HG03460 (cell line): ENCODE measurements around the gene SMG9.

ENCODE experiments used
- ATAC-seq: cut with Tn5 transposase; IDR thresholded peaks from one replicate; pipeline ENCODE4 v1.9.1; 2021; ENCODE audit not compliant: unreplicated experiment

Gene SMG9

DNA sequence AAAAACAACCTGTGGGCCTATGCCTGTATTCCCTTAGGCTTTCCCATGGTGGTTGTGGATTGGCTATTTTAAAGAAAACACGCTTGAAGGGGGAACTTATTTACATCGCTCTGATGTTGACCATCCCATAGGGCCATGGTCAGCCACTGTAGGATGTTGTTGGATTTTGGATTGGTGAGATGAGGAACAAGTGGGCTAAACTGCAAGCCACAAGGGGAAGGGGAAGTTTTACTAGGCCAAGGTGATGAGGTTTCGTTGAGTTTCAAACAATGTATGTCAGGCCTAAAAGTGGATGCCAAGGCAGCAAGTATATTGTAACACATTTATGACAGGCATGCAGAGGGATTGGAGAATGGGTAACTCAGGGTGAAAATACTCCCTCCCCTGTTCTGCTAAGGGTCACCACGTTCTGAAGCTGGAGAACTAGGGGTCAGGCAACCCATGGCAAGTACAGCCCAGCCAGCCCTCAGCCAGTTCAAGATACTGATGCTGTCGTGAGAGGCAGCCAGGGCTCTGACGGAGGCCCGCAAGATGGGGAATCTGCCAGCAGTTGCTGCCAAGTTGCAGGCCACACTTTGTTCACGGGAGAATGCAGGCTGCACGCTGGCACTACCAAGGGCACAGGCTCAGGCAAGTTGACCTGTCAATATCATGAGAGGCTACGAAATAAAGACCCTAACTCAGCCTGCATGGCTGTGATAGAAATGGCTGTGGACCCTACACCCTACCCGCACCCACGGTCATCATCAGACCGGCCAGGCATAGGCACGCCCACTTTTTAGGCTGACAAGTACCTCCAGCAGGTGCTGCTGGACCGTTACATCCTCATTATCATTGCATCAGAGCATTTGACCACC is 27.8 kb downstream of the SMG9 start:
- no peak for ATAC-seq

DNA sequence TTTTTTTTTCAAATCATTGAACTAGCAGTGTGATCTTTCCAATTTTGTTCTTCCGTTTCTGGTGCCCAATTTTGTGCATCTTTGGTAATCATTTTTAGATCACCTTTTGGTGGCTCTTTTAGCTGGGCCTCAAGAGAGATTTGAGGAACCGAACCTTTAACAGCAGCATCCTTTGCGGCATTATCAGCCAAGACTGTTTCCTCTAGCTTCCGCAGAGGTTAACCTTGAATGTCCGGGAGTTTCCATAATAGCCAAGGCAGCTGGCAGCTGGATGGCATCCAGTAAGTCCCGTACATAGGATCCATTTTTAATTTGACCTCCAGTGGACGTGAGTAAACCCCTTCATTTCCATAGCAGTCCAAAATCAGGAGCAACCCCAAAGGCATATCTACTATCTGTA is 29.3 kb downstream of the SMG9 start:
- ATAC-seq = no peak

DNA sequence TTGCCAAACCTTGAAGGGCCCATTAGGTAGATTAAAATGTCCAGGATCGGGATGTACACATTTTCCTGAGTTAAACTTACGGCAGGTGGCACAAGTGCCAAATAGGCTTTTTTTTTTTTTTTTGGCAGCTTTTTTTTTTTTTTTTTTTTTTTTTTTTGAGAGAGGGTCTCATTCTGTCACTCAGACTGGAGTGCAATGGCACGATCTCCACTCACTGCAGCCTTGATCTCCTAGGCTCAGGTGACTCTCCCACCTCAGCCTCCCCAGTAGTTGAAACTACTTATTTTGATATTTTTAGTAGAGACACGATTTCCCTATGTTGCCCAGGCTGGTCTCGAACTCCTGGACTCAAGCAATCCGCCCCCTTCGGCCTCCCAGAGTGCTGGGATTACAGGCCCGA is 29.9 kb downstream of the SMG9 start:
- ATAC-seq = no peak

DNA sequence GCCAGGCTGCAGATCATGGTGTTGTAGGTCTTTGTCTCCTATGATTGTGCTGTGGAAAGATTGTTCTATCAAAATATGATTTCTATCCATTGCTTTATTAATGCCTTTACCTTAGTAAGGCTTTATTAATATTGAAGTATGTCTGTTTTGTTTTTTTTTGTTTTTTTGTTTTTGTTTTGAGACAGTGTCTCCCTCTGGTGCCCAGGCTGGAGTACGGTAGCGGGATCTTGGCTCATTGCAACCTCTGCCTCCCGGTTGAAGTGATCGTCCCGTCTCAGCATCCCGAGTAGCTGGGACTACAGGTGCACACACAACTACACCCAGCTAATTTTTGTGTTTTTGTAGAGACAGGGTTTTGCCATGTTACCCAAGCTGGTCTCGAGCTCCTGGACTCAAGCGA is 31.2 kb downstream of the SMG9 start:
- no peak for ATAC-seq

DNA sequence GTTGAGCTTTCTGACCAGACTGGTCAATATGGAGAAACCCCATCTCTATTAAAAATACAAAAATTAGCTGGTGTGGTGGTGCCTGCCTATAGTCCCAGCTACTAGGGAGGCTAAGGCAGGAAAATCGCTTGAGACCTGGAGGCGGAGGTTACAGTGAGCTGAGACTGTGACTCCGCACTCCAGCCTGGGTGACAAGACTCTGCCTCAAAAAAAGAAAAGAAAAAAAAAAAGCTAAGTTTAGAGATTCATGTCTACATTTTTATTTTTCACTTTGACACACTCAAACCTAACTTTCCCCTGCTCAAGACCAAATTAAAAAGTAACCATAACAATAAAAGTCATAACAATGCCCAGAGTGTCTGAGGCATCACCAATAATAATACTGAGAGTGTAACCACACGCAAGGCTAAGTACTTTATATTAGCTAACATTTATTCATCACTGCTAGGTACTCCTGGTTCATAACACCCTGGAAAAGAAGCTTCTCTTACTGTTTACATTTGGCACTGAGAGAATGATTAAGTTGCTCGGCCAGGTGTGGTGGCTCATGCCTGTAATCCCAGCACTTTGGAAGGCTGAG is 33.2 kb downstream of the SMG9 start:
- no peak for ATAC-seq

DNA sequence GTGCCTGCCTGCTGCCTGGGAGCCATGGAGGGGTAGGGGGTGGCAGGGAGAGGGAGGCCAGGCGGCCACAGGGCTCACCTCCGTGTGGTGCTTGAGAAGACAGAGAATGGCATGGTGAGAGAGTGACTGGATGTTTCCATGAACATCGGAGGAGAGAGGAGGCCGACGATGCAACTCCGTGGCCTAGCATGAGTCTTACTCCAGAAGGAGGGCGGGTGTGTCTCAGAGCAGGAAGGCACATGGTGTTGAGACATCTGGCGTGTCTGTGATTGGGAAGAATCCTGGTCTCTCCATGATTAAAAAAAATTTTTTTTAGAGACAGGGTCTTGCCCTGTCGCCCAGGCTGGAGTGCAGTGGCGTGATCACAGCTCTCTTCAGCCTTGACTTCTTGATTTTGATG is 33.8 kb downstream of the SMG9 start:
- no peak for ATAC-seq

DNA sequence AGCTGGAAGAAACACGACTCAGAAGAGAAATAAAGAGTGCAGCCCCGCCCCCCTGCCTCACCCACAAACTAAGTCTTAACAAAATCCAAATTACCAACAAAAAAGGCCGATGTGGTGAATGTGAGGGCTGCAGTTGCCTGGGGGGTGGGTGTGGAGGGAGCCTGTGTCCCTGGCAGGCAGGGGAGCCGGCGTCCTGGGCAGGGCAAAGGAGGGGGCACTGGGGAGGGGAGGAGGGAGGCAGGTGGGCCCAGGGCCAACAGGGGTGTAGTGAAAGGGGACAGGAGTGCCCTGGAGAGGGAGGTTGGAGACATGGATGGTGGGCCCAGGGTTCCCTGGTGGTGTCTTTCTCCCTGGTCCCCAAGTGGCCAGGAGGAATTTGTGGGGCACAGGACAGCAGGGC is 34.8 kb downstream of the SMG9 start:
- ATAC-seq = no peak

DNA sequence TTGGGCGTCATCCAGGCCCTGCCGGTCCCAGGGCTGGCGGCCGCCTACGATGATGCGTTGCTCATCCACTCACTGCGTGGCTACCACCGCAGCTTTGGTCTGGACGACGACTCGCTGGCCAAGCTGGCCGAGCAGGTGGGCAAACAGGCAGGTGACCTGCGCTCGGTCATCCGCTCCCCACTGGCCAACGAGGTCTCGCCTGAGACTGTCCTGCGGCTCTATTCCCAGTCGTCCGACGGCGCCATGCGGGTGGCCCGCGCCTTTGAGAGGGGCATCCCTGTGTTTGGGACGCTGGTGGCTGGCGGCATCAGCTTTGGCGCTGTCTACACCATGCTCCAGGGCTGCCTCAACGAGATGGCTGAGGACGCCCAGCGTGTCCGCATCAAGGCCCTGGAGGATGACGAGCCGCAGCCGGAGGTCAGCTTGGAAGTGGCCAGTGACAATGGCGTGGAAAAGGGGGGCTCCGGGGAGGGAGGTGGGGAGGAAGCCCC is 35.3 kb downstream of the SMG9 start:
- no peak for ATAC-seq

DNA sequence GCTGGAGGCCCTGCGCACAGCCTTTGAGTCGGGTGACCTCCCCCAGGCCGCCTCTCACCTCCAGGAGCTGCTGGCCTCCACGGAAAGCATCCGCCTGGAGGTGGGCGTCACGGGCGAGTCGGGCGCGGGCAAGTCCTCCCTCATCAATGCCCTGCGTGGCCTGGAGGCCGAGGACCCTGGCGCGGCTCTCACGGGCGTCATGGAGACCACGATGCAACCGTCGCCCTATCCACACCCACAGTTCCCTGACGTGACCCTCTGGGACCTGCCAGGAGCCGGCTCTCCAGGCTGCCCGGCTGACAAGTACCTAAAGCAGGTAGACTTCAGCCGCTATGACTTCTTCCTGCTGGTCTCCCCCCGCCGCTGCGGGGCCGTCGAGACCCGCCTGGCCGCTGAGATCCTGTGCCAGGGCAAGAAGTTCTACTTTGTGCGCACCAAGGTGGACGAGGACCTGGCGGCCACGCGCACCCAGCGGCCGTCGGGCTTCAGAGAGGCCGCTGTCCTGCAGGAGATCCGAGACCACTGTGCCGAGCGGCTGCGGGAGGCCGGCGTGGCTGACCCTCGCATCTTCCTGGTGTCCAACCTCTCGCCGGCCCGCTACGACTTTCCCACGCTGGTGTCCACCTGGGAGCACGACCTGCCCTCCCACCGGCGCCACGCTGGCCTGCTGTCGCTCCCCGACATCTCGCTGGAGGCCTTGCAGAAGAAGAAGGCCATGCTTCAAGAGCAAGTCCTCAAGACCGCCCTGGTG is 36.0 kb downstream of the SMG9 start:
- no peak for ATAC-seq

DNA sequence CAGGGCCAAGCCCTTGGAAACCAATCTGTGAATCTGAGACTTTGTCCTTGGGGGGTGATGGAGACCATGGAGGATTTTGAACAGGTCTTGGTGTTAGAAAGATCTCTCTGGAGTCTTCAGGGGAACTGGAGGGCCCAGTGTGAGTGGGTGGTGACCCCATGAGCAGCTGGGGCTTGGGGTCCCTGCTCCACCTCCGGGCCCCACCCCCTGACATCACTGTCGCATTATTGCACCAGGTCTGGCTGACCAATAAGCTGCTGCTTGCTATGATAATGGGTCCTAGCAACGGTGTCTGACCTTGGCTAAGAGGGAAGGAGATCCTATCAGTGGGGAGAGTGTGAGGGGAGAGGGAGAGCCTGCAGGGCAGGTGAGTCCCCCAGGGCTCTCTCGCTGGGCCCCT is 39.0 kb downstream of the SMG9 start, which contains the start of gene IRGC:
Gene IRGC, plus strand, starts transcription at position 301 of the 400 bp plus-strand sequence. CDS start 2,483 bp downstream, outside the sequence.
- no peak for ATAC-seq

DNA sequence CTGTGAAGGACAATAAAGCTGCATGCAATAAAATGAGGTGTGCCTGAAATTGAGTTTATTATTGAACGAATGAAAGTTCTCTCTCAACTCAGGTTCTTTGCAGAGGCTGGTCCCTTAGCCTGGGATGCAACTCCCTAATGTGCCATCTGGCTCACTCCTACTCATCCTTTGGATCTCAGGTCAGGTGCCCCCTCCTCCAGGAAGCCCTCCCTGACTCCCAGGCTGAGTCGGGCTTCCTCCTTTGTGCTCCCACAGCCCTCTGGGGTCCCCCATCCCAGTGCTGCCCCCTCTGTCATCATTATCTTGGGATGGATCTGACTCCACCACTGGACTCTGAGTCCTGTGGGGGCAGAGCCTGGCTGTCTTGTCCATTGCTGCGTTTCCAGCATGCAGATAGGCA is 41.6 kb downstream of the SMG9 start:
- no peak for ATAC-seq

DNA sequence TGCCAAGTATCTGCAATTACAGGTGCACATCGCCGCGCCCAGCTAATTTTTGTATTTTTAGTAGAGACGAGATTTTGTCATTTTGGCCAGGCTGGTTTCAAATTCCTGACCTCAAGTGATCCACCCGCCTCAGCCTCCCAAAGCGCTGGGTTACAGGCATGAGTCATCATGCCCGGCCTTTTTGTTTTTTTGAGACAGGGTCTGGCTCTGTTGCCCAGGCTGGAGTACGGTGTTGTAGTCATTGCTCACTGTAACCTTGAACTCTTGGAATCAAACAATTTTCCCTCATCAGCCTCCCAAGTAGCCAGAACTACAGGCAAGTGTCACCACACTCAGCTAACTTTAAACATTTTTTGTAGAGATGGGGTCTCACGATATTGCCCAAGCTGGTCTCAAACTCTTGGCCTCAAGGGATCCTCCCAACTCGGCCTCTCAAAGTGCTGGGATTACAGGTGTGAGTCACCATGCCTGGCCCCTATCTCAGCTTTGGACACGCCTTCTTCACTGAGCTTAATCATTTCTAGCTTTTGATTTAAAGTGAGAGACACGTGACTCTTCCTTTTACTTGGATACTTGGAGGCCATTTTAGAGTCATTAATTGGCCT is 42.9 kb downstream of the SMG9 start:
- no peak for ATAC-seq

DNA sequence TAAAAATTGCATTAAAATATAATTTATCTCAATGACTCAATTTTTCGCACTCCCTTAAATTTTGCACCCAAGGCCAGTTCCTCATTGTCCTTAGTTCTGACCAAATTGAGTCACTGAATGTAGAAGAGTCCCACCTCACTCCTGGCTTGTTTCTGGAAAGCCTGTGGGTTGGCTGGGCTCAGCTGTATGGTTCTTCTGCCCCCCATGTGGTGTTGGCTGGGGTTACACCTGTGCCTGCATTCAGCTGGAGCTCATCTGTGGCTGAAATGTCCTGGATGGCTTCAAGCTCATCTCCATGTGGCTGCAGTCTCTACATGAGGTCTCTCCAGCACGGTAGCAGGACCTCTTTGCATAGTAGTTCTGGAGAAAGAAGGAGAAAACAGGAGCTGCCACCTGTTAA is 46.0 kb downstream of the SMG9 start:
- ATAC-seq = no peak

DNA sequence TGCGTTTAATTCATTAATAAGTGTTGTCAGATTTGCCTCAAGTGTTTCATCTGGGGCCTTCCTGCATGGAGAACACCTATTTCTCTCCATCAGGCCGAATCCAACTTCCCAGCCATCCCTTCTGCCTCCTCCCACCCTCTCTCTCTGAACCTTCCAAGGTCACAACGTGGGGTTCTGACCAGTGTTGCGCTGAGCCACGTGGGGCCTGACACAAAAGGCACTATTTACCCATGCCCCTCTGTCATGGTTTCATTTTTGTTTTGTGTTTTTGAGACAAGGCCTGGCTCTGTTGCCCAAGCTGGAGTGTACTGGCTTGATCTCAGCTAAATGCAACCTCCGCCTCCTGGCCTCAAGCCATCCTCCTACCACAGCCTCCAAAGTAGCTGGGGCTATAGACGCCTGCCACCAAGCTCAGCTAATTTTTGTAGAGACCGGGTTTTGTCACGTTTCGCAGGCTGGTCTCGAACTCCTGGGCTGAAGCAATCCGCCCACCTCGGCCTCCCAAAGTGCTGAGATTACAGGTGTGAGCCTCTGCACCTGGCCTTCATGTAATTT is 47.5 kb downstream of the SMG9 start:
- no peak for ATAC-seq

DNA sequence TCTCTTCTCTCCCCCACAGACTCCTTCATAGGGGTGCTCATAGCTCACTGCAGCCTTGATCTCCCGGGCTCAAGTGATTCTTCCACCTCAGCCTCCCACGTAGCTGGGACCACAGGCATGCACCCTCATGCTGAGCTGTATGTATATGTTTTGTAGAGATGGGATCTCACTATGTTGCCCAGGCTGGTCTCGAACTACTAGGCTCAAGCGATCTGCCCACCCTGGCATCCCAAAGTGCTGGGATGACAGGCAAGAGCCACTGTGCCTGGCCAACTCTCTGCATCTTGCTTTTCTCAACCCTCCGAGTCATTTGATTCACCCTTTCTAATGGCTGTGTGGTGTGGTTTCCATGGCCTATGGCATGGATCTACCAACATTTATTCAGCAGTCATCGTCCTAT is 49.0 kb downstream of the SMG9 start:
- ATAC-seq = no peak

DNA sequence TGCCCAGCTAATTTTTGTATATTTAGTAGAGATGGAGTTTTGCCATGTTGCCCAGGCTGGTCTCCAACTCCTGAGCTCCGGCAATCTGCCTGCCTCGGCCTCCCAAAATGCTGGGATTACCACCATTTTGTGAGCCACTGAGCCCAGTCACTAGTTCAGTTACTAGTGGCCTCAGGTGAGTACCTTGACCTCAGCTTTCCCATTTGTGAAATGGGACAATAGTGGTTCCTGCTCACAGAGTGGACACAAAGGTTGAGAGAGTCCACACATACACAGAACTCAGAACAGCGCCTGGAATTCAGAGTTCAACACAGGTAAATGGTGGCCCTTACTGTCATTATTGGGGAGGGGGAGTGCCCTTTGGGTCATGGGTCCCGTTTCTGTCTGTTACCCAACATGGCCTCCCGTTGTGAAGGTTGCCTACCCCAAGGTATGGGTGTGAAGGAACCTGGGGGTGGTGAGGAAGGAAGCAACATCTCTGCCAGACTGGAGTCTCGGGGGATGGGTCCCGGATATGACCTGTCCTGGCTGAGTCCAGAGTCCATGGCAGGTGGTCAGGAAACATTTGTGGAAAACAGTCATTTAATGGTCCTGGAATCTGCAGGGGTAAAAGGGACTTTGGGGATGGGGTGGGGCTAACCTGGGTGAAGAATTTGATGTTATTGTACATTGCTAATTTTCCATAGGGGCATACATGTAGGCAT is 50.6 kb downstream of the SMG9 start:
- no peak for ATAC-seq

DNA sequence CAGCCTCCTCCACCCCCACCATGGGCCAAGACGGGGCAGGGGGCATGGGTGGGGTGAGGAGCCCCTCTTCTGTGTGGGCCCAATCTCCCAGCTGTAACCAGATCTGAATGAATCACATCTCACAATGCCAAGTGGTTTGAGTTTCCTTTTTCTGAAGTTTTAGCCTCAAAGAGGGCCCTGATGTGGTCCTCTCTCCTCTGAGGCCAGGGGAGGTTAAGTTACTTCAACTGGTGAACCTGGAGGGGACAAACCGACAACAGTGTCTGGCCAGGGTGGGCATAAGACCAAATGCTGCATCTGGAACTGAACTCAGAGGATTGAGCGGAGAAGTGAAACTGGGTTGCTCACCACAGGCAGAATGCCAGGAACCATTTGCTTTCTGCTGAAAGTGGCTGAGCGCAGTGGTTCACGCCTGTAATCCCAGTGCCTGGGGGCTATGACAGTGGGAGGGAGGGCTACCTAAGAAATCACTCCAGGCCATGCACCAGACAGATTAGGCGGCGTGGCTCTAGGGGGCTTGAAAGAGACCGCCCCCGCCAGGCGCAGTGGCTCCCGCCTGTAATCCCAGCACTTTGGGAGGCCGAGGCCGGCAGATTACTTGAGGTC is 54.3 kb downstream of the SMG9 start:
- ATAC-seq = no peak

DNA sequence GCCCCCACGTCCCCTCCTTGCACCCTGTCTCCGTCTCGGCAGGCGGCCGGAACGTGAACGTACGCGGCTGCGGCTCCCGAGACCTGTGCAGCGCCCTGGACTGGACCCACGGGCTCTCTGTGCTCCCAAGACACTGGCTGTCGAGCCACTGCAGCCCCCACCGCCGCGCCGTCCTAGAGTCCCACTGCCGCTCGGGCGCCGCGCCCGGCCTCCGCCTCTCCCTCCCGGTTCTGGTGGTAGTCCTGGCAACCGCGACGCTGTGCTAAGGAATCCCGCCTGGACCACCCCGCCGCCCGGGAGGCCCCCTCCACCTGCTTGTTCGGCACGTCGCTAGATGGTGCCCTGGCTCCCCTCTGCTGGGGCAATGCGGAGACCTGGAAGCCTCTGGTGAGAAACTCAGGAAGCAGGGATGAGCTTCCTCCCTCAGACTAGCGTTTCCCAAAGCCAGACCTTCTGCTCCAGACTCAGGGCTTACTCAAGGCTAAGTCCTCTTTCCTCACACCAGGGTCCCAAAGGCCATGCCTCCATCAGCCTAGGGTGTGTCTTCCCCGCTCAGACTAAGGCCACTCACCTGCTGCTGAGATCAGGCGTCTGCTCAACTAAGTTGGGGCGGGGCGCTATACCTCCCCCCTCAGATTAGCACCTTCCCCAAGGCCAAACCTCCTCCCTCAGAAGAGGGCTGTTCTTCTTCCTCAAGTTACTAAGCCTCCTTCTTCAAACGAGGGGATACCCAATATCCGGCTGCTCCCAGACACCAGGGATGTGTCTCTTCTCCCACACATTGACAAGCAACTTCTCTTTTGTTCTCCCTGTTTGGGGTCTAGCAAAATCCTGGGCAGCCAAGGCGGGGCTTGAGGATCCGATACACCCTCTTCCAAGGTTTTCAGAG is 55.0 kb downstream of the SMG9 start:
- no peak for ATAC-seq

DNA sequence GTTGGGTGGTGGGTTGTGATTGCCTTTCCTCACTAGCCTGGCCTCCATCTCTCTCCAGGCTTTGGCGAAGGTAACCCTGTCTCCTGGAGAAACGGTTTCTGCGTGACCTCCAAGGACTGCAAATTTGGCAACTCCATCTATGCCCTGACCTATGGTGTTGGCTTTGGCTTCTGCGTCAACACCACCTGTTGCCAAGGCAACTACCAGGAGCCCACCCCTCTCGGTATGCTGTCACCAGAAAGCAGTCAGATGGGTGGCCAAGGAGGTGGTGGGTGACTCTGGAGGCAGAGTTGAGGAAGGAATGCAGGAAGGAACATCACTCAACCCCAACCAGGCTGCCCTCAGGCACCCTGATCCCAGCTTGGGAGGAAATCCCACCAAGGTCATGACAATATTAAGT is 57.5 kb downstream of the SMG9 start:
- no peak for ATAC-seq
